ENCODE results near the gene SIRT3. TPM values are rescaled to one million over a fixed set of nuclear protein-coding genes. Genes with fewer than 3 reads are reported as not detected.

The SIRT3 gene
- total and polyA plus RNA-seq, 2 of the 4 experiments (the other 2 are of a cell fraction) = 5.4 to 18.6 TPM

GRCh38 chr11:212150-213100, 23.7 kb downstream of the SIRT3 start:
- ATAC-seq (ENCODE audit: low read depth) (no peak), DNase-seq (no peak)
- in situ Hi-C loops (cut with MboI; ENCODE audit: low sequenced_read_pairs) (no loop called here), dilution Hi-C loops (cut with HindIII; ENCODE audit: low sequenced_read_pairs, unreplicated experiment) (no loop called here), intact Hi-C loops (cut with micrococcal nuclease) (no loop called here)
- Histone ChIP-seq H3K9ac (ENCODE audit: low read depth, low read length) (no peak overlapping the region), H2BK20ac (ENCODE audit: low read depth, low read length) (no peak overlapping the region), H3K4me1 (ENCODE audit: control insufficient read depth, insufficient read depth, low read length) (peaks cover 23% of the 10 kb centered on the region), H4K8ac (ENCODE audit: low read depth in 2 of 2, low read length in 2 of 2) (no peak overlapping the region), H2BK120ac (ENCODE audit: low read depth, low read length) (no peak overlapping the region), H3K27ac (ENCODE audit: insufficient read depth, low read length) (no peak overlapping the region), H3K14ac (replicated peaks; ENCODE audit: low read depth, low read length) (no peak overlapping the region), H2BK5ac (ENCODE audit: low read depth, low read length, poor library complexity, severe bottlenecking) (no peak overlapping the region), H3K79me1 (ENCODE audit: low read depth in 1 of 2, low read length in 2 of 2) (peaks cover 32 to 70% of the 10 kb centered on the region in 2 experiments), H4K5ac (ENCODE audit: low read depth, low read length) (no peak overlapping the region), H3K56ac (ENCODE audit: extremely low read depth, insufficient read depth, low read length) (no peak overlapping the region), H4K20me1 (ENCODE audit: insufficient read depth, low read length) (peaks cover 62% of the 10 kb centered on the region), H3K18ac (ENCODE audit: low read depth, low read length) (no peak overlapping the region), H3K9me1 (ENCODE audit: insufficient read depth, low read length) (peaks cover 19% of the 10 kb centered on the region), H3K27me3 (ENCODE audit: control insufficient read depth, insufficient read depth, low read length) (no peaks in the 10 kb centered on the region), H4K91ac (ENCODE audit: insufficient read depth, low read depth, low read length) (no peak overlapping the region), H2AK9ac (replicated peaks; ENCODE audit: low read depth, low read length, poor library complexity) (no peak overlapping the region), H3K9me3 (ENCODE audit: control insufficient read depth, insufficient read depth, low read length) (no peaks in the 10 kb centered on the region), H3K4ac (ENCODE audit: low read depth, low read length) (no peak overlapping the region), H2AFZ (replicated peaks; ENCODE audit: low read length, poor library complexity) (no peak overlapping the region), H3K23ac (ENCODE audit: low read depth, low read length) (no peak overlapping the region), H2AK5ac (ENCODE audit: low read depth, low read length) (no peak overlapping the region), H3K36me3 (ENCODE audit: control insufficient read depth, insufficient read depth, low read length) (peaks cover 64% of the 10 kb centered on the region), H3K4me2 (ENCODE audit: low read depth, low read length) (no peak overlapping the region), H3K4me3 (ENCODE audit: insufficient read depth, low read depth, low read length) (no peak overlapping the region), H2BK15ac (ENCODE audit: low read depth, low read length) (no peak overlapping the region)
- ChIA-PET POLR2A (ENCODE audit: unreplicated experiment) (no interaction called here), CTCF (no interaction called here)
- WGBS, 2 experiments (ENCODE audit: extremely low coverage in 2 of 2, insufficient read length in 1 of 2) = 97% methylated on average over 5 of the region's 17 CpGs; no CpG with 5 or more reads in 1 of the 2 experiments
- no TSS peak for BruUV-seq (replicated peaks)
- TF ChIP-seq CTCF (conservative IDR thresholded peaks at IDR 0.05; ENCODE audit: low read depth, low read length) (no peak), USF2 (IDR thresholded peaks at IDR 0.05; ENCODE audit: low read depth, low read length) (no peak), MAFK (IDR thresholded peaks at IDR 0.05; ENCODE audit: low read depth, low read length) (no peak), BHLHE40 (IDR thresholded peaks at IDR 0.05; ENCODE audit: low read depth, low read length) (no peak), MAZ (IDR thresholded peaks at IDR 0.05; ENCODE audit: borderline replicate concordance, low read depth, low read length) (no peak), SMC3 (IDR thresholded peaks at IDR 0.05; ENCODE audit: low read depth, low read length) (no peak), FOS (IDR thresholded peaks at IDR 0.05; ENCODE audit: low read depth, low read length) (no peak), POLR2A (IDR thresholded peaks at IDR 0.05; ENCODE audit: low read depth, low read length) (no peak), RAD21 (IDR thresholded peaks at IDR 0.05; ENCODE audit: low read length) (no peak), ELK1 (IDR thresholded peaks at IDR 0.05; ENCODE audit: borderline replicate concordance, low read depth, low read length) (no peak), RFX5 (IDR thresholded peaks at IDR 0.05; ENCODE audit: low read depth, low read length) (no peak), MXI1 (IDR thresholded peaks at IDR 0.05; ENCODE audit: borderline replicate concordance, low read depth, low read length) (no peak), NFE2L2 (IDR thresholded peaks at IDR 0.05; ENCODE audit: low read depth, low read length) (no peak), CEBPB (IDR thresholded peaks at IDR 0.05; ENCODE audit: low read depth, low read length) (no peak), CHD1 (IDR thresholded peaks at IDR 0.05; ENCODE audit: low read depth, low read length) (no peak)

Data from IMR-90 (cell line).